Hypothalamus (tissue), 51 donors: ENCODE measurements around the gene ZNF491.
"Not testable (repeated sequence)": the region's sequence is repeated elsewhere in the genome, so short reads cannot be mapped to it uniquely, and the experiment has no call there.

Experiments used
- DNase-seq, 51 donors: peaks; one replicate each; lab custom pipeline; 2025; lab: John Stamatoyannopoulos, UW

ZNF491 gene

DNA sequence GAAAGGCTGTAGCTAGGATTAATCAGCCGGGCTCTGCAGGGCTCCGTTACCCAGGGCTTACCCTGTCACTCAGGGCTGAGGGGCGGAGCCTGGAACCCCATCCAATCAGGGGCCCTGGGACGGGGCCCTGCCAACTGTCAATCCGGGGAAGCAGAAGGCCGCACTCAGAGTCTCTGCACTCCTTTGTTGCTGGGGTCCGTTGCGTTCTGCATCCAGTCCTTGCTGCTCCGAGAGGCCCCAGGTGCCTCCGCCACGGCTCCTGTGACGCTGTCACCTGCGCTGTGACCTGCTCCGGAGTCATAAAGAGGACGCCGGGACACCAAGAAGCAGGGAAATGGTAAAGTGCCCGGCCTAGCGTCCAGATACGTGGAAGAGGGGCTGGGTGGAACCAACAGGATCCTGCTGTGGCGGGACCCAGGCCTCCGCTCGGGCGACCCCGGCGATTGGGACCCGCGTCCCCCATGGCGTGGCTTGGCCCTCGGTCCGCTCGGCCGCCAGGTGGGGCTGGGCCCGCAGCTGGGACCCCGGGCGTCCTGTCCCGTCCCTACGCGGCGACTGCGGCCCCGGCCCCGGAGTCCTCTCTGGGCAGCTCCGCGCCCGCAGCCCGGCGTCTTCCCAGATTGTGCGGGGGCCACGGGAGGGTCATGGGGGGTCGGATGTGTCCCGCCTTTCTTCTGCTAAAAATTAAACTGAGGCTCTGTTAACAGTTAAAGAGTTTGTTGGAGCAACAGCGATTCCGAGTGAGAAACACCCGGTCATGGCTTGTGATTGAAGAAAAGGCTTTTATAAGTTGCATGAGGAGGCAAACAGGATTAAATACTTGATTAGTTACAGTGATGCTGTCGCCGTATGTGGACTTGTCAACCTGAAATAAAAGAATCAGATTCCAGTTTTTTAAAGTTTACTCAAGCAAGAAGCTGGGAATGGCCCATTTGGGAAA, at the start of gene ZNF491:
Gene ZNF491 (plus strand): TSS at position 133 of the 940 bp plus-strand sequence. CDS start 7,431 bp downstream, outside the sequence.
- DNase-seq: peak; percentile 43 to 96 (median 87)

DNA sequence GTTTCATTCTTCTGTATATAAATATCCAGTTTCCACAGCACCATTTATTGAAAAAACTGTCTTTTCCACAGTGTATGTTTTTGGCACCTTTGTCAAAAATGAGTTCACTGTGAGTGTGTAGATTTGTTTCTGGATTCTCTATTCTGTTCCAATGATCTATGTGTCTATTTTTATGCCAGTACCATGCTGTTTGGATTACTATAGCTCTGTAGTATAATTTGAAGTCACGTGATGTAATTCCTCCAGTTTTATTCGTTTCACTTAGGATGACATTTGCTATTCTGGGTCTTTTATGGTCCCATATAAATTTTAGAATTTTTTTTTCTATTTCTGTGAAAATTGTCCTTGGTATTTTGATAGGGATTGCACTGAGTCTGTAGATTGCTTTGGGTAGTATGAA, 48.6 kb upstream of the ZNF491 start:
- no peak for DNase-seq

DNA sequence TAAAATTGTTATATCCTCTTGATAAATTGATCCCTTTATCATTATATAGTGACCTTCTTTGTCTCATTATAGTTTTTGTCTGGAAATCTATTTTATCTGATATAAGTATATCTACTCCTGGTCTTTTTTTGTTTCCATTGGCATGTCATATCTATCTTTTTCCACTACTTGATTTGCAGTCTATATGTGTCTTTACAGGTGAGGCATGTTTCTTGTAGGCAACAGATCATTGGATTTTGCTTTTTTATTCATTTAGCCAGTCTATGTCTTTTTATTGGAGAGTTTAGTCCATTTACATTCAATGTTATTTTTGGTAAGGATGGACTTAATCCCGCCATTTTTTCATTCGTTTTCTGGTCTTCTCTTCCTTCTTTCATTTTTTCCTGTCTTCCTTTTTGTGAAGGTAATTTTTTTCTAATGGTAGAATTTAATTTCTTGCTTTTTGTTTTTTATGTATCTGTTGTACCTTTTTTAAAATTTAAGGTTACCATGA, 46.0 kb upstream of the ZNF491 start:
- DNase-seq: no peak

DNA sequence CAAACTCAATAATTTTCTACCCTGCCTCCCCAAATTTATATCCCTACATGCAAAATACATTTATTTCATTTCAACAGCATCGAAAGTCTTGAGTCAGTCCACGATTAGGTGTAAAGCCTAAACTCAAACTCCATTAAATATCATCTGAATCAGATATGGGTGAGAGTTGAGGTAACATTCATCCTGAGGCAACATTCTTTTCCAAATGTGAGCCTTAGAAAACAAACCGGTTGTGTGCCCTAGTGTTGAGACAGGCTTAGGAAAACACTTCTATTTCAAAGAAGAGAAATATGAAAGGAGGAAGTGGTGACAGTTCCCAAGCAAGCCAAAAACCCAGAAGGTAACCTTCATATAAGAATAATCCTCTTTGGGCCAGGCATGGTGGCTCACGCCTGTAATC, 43.7 kb upstream of the ZNF491 start:
- DNase-seq: no peak

DNA sequence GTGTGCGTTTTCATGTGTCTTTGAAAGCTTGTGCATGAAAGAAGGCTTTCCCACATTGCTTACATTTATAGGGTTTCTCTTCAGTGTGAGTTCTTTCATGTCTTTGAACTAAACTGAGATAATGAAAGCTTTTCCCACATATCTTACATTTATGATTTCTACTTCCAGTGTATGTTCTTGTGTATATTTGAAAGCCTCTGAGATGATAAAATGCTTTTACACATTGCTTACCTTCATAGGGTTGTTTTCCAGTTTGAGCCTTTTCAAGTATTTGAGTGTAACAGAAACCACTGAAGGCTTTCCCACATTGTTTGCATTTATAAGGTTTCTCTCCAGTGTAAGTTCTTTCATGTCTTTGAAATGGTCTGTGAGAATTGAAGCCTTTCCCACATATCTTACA, 41.4 kb upstream of the ZNF491 start:
- no peak for DNase-seq

DNA sequence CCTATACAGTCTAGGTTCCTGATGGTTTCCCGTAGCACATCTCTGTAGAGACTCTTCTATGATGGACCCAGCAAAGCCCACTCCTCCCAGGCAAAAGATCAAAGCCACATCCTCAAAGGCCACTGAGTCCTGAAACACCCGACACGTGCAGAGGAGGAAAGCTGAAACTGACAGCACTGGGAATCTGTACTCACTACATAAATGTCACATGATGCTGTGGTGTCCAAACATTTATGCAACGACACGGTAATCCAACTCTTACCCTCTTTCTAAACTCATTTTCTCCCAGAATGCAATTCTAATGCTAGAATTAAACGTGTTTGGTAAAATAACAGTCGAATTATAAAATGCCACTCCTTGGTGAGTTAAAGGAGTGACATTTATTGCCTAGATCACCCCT, 38.5 kb upstream of the ZNF491 start:
- no peak for DNase-seq

DNA sequence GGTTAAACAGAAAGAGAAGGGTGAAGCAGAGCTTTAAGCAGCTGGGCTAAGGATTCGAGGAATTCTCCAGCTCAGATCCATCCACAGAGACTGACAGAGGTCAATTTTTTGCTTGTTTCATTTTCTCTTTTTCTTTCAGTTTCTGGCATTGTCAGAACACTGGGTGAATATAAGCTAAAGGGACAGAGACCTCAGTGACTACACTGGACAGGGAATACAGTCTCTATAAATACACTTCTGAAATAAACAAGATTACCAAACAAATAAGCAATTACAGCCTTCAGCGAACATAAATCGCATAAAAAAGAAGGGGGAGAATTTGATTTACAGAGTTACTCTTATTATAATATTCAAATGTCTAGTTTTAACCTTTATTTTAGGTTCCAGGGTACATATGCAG, 35.2 kb upstream of the ZNF491 start:
- no peak for DNase-seq

DNA sequence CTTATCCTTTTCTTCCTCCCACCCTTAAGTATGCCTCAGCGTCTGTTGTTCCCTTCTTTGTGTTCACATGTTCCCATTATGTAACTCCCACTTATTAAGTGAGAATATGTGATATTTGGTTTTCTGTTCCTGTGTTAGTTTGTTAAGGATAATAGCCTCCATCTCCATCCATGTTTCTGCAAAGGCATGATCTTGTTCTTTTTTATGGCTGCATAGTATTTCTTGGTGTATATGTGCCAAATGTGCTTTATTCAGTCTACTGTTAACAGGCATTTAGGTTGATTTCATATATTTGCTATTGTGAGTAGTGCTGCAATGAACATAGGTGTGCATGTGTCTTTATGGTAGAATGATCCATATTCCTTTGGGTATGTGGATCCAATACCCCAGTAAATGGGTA, 34.7 kb upstream of the ZNF491 start:
- no peak for DNase-seq

DNA sequence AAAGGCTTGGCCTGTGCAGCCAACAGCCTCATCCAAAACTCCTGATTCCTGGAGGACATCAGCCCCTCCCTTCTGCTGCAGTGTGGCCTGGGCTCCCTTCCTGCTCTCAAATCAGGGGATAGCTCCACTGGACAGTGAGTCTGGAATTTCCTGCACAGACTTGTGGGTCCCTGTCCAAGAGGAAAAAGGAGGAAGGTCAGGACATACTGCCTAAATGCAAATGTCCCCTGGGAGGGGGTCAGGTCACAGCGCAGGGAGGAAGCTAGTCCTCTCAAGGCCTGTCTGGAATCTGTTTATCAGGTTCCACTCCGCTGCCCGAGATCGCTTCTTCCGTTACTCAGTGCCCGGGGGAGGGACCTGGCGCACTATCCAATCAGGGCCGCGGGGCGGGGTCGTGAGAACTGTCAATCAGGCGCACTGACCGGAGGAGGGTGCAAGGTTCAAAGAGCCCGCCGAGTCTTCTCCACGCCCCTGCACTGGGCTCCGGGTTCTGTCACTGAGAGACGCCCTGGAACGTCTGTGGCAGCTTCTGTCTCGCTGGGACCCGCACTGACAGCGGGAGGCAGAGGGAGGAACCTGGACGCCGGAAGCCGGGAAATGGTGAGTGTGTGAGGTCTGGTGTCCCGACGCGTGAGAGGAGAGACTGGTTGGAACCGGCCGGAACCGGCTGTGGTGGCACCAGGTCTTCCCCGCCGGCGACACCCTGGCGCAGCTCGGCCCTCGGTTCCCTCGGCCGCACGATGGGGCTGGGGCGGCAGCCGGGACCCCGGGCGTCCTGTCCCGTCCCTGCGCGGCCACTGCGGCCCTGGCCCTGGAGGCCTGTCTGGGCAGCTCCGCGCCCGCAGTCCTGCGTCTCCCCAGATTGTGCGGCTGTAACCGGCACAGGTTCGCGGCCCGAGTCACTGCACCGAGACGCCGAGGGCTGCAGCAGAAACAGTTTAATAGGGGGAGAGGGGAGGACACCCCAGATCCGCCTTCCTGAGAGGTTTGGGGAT, 31.4 kb upstream of the ZNF491 start, which contains the start of gene ZNF441:
Gene ZNF441 (plus strand): TSS at position 404 of the 995 bp plus-strand sequence. CDS start 194 bp downstream, at position 598.
- peak; percentile 72 to 99 (median 94) for DNase-seq

DNA sequence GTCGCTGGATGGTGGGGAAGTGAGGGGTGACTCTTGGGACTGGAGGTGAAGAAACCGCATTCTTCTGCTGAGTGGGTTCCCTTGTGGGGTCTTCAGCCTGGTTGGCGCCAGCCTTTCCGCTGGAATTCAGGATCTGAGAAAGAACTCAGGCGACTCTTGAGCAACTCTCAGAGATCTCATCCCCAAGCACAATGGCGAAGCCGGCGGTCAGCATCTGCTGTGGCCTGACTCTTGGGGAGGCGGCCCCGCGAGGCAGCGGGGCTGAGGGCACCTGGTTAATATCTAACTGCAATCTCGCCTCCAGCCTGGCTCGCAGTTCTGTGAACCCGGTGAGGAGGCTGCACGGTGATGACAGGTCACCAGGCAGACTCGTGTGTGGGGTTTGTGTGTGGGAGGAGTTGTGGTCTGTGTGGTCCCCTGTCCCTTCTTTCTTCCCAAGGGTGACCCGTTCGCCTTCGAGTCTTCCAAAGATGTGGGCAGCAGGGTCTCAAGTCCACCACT, 30.6 kb upstream of the ZNF491 start:
- peak in 14 of 51 donors; percentile 2 to 27 (median 12) for DNase-seq

DNA sequence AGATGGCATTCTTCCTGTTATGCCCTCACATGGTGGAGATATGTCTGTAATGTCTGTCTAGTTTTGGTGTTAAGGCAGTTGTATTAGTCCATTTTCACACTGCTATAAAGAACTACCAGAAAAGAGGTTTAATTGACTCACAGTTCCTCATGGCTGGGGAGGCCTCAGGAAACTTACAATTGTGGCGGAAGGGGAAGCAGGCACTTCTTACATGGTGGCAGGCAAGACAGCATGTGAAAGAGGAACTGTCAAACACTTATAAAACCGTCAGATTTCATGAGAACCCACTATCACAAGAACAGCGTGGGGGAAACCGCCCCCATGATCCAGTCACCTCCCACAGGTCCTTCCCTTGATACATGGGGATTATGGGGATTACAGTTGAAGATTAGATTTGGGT, 28.3 kb upstream of the ZNF491 start:
- no peak for DNase-seq

DNA sequence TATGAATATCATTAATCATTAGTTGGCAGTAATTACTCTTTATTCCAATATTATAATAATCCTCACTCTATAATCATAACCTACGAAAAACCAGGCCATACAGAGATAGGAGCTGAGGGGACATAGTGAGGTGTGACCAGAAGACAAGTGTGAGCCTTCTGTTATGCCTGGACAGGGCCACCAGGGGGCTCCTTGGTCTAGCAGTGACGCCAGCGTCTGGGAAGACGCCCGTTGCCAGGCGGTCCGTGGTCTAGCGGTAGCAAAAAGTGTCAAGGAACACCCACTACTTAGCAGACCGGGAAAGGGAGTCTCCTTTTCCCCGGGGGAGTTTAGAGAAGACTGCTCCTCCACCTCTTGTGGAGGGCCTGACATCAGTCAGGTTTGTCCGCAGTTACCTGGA, 26.8 kb upstream of the ZNF491 start:
- DNase-seq: not testable (repeated sequence)

DNA sequence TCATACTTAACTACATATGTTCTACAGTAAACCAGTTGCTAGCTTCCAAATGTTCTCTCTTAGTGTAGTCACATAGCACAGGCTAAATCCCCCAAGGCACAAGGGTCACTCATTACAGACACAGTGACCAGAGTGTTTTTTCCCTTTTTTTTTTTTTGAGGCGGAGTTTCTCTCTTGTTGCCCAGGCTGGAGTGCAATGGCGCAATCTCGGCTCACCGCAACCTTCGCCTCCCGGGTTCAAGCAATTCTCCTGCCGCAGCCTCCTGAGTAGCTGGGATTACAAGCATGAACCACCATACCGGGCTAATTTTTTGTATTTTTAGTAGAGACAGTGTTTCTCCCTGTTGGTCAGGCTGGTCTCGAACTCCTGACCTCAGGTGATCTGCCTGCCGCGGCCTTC, 21.7 kb upstream of the ZNF491 start:
- not testable (repeated sequence) for DNase-seq

DNA sequence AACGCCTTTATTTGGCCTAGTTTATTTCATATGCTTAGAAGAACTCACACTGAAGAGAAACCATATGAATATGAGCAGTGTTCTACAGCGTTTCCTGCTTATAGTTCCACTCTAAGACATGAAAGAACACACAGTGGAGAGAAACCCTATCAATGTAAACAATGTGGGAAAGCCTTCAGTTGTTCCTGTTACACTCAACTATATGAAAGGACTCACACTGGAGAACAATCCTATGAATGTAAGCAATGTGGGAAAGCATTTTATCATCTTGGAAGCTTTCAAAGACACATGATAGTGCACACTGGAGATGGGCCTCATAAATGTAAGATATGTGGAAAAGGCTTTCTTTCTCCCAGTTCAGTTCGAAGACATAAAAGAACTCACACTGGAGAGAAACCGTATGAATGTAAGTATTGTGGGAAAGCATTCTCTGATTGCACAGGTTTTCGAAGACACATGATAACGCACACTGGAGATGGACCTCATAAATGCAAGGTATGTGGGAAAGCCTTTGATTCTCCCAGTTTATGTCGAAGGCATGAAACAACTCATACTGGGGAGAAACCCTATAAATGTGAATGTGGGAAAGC, 17.8 kb upstream of the ZNF491 start:
- DNase-seq: no peak

DNA sequence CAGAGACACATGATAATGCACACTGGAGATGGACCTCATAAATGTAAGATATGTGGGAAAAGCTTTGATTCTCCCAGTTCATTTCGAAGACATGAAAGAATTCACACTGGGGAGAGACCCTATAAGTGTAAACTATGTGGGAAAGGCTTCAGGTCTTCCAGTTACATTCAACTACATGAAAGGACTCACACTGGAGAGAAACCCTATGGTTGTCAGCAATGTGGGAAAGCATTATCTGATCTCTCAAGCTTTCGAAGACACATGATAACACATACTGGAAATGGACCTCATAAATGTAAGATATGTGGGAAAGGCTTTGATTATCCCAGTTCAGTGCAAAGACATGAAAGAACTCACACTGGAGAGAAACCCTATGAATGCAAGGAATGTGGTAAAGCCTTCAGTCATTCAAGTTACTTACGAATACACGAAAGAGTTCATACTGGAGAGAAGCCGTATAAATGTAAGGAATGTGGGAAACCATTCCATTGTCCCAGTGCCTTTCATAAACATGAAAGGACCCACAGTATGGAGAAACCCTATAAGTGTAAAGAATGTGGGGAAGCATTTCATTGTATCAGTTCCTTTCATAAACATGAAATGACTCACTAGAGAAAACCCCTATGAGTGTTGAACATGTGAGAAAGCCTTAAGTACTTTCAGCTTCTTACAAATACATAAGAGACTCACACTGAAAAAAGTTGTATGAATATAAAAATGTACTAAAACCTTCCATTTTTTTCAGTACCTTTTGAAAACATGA, 16.8 kb upstream of the ZNF491 start:
- DNase-seq: no peak

DNA sequence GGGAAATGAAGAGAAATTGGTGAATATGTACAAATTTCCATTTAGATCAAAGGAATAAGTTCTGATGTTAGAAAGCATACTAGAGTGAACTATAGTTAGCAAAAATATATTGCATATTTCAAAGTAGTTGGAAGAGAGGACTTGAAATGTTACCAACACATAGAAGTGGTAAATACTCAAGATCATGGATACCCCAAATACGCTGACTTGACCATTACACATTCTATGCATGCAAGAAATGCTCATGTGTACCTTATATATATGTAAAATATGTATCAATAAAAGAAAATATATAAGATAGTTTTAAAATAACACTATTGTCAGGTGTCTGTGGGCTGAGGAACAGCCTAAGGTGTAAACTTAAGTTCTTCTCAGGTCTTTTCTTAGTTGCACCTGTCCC, 14.6 kb upstream of the ZNF491 start:
- DNase-seq: no peak

DNA sequence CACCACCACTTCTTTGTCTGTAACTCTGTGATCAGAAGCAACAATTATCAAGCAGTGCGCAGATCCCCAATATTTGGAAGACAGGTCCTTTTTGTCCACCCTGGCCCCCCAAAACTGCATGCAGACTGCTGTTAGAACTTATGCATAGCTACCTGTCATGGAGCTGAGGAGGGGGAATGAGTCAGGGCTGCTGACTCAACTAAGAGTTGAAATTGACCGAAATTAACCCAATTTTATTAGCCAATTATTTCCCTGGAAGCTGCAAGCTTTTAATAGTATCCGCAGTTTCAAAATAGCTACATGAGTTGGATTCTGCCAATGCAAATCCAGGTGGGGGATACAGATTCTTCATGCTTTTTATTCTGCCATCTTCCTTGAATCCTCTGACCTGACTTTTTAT, 14.0 kb upstream of the ZNF491 start:
- no peak for DNase-seq

DNA sequence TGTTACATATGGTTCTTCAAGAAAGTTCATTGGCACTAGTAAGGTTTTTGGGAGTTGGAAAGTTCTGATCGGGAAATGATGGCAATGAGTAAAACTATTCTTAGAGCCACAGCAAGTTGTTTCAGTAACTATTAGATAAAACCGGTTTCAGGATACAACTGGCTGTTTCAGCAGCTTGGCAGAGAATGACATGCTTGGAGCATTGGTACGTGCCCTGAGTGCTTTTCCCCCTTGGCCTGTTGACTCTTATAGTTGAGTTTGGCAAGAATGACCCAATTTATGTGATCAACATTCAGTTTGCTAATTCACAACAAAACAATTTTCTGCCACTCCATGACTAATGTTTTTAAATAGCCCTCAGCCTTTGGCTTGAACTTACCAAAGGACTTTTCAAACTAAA, 10.8 kb upstream of the ZNF491 start:
- DNase-seq: no peak

DNA sequence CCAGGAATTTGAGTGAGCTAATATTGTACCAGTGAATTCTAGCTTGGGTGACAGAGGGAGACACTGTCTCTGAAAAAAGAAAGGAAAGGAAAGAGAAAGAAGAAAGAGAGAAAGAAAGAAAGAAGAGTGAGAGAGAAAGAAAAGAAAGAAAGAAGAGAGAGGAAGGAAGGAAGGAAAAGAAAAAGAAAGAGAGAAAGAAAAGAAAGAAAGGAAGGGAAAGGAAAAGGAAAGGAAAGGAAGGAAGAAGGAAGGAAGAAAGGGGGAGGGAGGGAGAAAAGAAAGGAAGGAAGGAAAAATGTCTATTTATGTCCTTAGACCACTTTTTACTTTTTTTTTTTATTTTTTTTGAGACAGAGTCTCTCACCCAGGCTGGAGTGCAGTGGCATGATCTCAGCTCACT, 5.4 kb upstream of the ZNF491 start:
- DNase-seq: no peak

DNA sequence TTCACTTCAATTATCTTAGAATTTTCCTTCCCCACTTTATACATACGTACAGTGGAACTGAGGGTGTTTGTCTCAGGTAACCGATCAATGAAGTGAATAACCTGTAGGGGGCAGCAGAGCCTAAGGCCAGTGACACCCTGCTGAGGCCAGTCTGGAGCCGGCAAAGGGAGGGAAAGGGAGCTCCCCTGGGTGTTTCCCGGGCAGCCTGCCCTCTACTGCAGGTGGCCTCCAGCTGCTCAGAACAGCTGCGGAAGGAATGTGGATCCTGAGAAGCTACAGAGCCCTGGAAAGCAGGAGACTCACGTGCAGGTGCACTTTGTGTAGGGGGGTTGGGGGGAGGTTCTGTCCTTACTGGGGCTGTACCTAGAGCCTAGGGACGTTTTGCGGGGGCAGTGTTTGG, 832 bp upstream of the ZNF491 start:
- DNase-seq: peak in 50 of 51 donors; percentile 2 to 86 (median 62)
